HL-60 (cell line): ENCODE data around the gene TSC22D1.

ENCODE experiments used
- DNase-seq, 2 experiments: peaks; one replicate each; pipeline ENCODE4 v3.0.0-alpha.2; 2010 to 2020; ENCODE audit warnings: low read depth in 1 of 2, low spot score in 1 of 2
- H3K27ac ChIP-seq: fragments of 250-450 bp; sonication (Bioruptor Pico); replicated peaks from 2 replicates; pipeline ENCODE4 v1.5.1; 2020; ENCODE audit warnings: mild to moderate bottlenecking, moderate library complexity
- H3K27me3 ChIP-seq: fragments of 250-450 bp; sonication (Bioruptor Pico); 2 replicates; pipeline ENCODE4 v1.5.1; 2021; ENCODE audit warnings: mild to moderate bottlenecking, moderate library complexity; ENCODE audit not compliant: insufficient read depth, poor library complexity, severe bottlenecking
- H3K4me3 ChIP-seq: replicated peaks from 2 replicates; pipeline ENCODE4 v1.5.1; 2011; ENCODE audit warnings: mild to moderate bottlenecking, control low read depth, low read length; ENCODE audit not compliant: insufficient read depth
- CTCF ChIP-seq: IDR thresholded peaks from one replicate; pipeline ENCODE4 v1.5.1; 2011; ENCODE audit warnings: low read length, control low read depth, inconsistent platforms; ENCODE audit not compliant: insufficient read depth
- GABPA ChIP-seq: IDR thresholded peaks from 2 replicates; pipeline ENCODE4 v1.6.1; 2012; ENCODE audit warnings: low read depth
- POLR2AphosphoS5 ChIP-seq: IDR thresholded peaks from 2 replicates; pipeline ENCODE4 v1.6.1; 2012; ENCODE audit warnings: low read depth
- REST ChIP-seq: IDR thresholded peaks from 2 replicates; pipeline ENCODE4 v1.6.1; 2012; ENCODE audit warnings: low read depth; ENCODE audit not compliant: insufficient replicate concordance
- SPI1 ChIP-seq: IDR thresholded peaks from 2 replicates; pipeline ENCODE4 v1.6.1; 2012; ENCODE audit warnings: low read depth, mild to moderate bottlenecking, borderline replicate concordance

The TSC22D1 gene

GRCh38 chr13:44498502-44498901 is 77.6 kb downstream of the TSC22D1 start:
- H3K27ac ChIP-seq: no peak overlapping the region
- no peak for DNase-seq
- no peak overlapping the region for H3K4me3 ChIP-seq
- no peak for TF ChIP-seq CTCF
- TF ChIP-seq GABPA: no peak
- no peak for TF ChIP-seq REST
- TF ChIP-seq POLR2AphosphoS5: no peak
- TF ChIP-seq SPI1: no peak
- no peaks in the 10 kb centered on the region for H3K27me3 ChIP-seq

- TF ChIP-seq CTCF: no peak
- TF ChIP-seq SPI1: no peak
- no peak for TF ChIP-seq GABPA
- TF ChIP-seq POLR2AphosphoS5: no peak
- TF ChIP-seq REST: no peak
- H3K27ac ChIP-seq: no peak overlapping the region
- H3K4me3 ChIP-seq: no peak overlapping the region
- no peaks in the 10 kb centered on the region for H3K27me3 ChIP-seq
- no peak for DNase-seq
Observed at GRCh38 chr13:44497801-44498200, 78.3 kb downstream of the TSC22D1 start.

- no peak overlapping the region for H3K4me3 ChIP-seq
- no peak overlapping the region for H3K27ac ChIP-seq
- H3K27me3 ChIP-seq: peaks cover 2% of the 10 kb centered on the region
- no peak for DNase-seq
- TF ChIP-seq GABPA (no peak), POLR2AphosphoS5 (no peak)
Observed at GRCh38 chr13:44493213-44493812, 82.8 kb downstream of the TSC22D1 start.

- Histone ChIP-seq H3K4me3 (no peak overlapping the region), H3K27me3 (peaks cover 2% of the 10 kb centered on the region), H3K27ac (no peak overlapping the region)
- TF ChIP-seq REST (no peak), GABPA (no peak), POLR2AphosphoS5 (no peak), CTCF (no peak), SPI1 (no peak)
- DNase-seq: no peak
Observed at GRCh38 chr13:44489751-44490150, 86.4 kb downstream of the TSC22D1 start.
